SK-N-SH (cell line): Measurements from ENCODE around the gene SBF2.

Experiments used
- CHD2 ChIP-seq: fragments of 150-350 bp; IDR thresholded peaks from 2 replicates; pipeline ENCODE4 v1.6.1; 2018; ENCODE audit warnings: low read length; ENCODE audit not compliant: partially characterized antibody
- CTCF ChIP-seq: fragments of 200-600 bp; sonication (generic); IDR thresholded peaks from 2 replicates; pipeline ENCODE4 v1.6.1; 2017; ENCODE audit warnings: antibody characterized with exemption, mild to moderate bottlenecking, moderate library complexity
- EZH2phosphoT487 ChIP-seq: fragments of 200-600 bp; sonication (generic); IDR thresholded peaks from 2 replicates; pipeline ENCODE4 v1.6.1; 2017; ENCODE audit warnings: low read depth, mixed run types, mild to moderate bottlenecking, antibody characterized with exemption, moderate library complexity, borderline replicate concordance
- FOXM1 ChIP-seq: IDR thresholded peaks from 2 replicates; pipeline ENCODE4 v1.4.0; 2012; ENCODE audit warnings: low read depth, mild to moderate bottlenecking
- JUND ChIP-seq: IDR thresholded peaks from 2 replicates; pipeline ENCODE4 v1.4.0; 2012
- MEF2A ChIP-seq: IDR thresholded peaks from 2 replicates; pipeline ENCODE4 v1.4.0; 2012; ENCODE audit warnings: low read depth, borderline replicate concordance
- SIN3A ChIP-seq: IDR thresholded peaks from 2 replicates; pipeline ENCODE4 v1.6.1; 2012; ENCODE audit warnings: low read depth, mild to moderate bottlenecking, low read length, moderate library complexity, borderline replicate concordance
- SMC3 ChIP-seq: IDR thresholded peaks from 2 replicates; pipeline ENCODE4 v1.6.1; 2012; ENCODE audit warnings: low read depth, low read length, improper control_type of control experiment
- TEAD4 ChIP-seq: IDR thresholded peaks from 2 replicates; pipeline ENCODE4 v1.4.0; 2012; ENCODE audit warnings: mild to moderate bottlenecking, borderline replicate concordance; ENCODE audit not compliant: insufficient read depth
- YY1 ChIP-seq: IDR thresholded peaks from 2 replicates; pipeline ENCODE4 v1.4.0; 2012; ENCODE audit warnings: low read depth, mild to moderate bottlenecking

- TF ChIP-seq SIN3A: no peak
- TF ChIP-seq CTCF: no peak
- no peak for TF ChIP-seq EZH2phosphoT487
- no peak for TF ChIP-seq CHD2
- no peak for TF ChIP-seq YY1
- TF ChIP-seq FOXM1: no peak
- no peak for TF ChIP-seq MEF2A
- no peak for TF ChIP-seq TEAD4
- no peak for TF ChIP-seq JUND
- no peak for TF ChIP-seq SMC3
Observed at GRCh38 chr11:9858218-9858617, 435.8 kb downstream of the SBF2 start.
